Measurements from ENCODE around the gene MAK.
A peak's percentile ranks its signal among the peaks of the same experiment; 100 is the strongest.
"Not testable (repeated sequence)": the region's sequence is repeated elsewhere in the genome, so short reads cannot be mapped to it uniquely, and the experiment has no call there.

The MAK gene, protein sequence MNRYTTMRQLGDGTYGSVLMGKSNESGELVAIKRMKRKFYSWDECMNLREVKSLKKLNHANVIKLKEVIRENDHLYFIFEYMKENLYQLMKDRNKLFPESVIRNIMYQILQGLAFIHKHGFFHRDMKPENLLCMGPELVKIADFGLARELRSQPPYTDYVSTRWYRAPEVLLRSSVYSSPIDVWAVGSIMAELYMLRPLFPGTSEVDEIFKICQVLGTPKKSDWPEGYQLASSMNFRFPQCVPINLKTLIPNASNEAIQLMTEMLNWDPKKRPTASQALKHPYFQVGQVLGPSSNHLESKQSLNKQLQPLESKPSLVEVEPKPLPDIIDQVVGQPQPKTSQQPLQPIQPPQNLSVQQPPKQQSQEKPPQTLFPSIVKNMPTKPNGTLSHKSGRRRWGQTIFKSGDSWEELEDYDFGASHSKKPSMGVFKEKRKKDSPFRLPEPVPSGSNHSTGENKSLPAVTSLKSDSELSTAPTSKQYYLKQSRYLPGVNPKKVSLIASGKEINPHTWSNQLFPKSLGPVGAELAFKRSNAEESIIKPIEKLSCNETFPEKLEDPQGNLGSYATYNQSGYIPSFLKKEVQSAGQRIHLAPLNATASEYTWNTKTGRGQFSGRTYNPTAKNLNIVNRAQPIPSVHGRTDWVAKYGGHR

GRCh38 chr6:10837995-10838793 is at the start of gene MAK:
Gene MAK, minus strand, starts transcription at chr6:10838539. Its CDS starts 7,891 bp downstream, at chr6:10830648.
- DNase-seq, result peak; percentile 22 to 72

- DNase-seq, result no peak
Observed at GRCh38 chr6:10886691-10887502, 48.6 kb upstream of the MAK start, which contains the start of gene SYCP2L. Gene SYCP2L, plus strand, starts transcription at chr6:10887052. Its CDS starts 75 bp downstream, at chr6:10887127.

DNA sequence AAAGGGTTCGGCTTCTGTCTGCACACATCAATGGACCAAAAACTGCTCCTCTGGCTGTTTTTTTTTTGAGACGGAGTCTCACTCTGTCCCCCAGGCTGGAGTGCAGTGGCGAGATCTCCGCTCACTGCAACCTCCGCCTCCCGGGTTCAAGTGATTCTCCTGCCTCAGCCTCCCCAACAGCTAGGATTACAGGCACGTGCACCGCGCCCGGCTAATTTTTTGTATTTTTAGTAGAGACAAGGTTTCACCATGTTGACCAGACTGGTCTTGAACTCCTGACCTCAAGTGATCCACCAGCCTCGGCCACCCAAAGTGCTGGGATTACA is 48.0 kb upstream of the MAK start:
- not testable (repeated sequence) for DNase-seq

- DNase-seq, result no peak
Observed at GRCh38 chr6:10884245-10884972, 46.1 kb upstream of the MAK start.

GRCh38 chr6:10883312-10884244 is 45.2 kb upstream of the MAK start:
- DNase-seq, result no peak

DNA sequence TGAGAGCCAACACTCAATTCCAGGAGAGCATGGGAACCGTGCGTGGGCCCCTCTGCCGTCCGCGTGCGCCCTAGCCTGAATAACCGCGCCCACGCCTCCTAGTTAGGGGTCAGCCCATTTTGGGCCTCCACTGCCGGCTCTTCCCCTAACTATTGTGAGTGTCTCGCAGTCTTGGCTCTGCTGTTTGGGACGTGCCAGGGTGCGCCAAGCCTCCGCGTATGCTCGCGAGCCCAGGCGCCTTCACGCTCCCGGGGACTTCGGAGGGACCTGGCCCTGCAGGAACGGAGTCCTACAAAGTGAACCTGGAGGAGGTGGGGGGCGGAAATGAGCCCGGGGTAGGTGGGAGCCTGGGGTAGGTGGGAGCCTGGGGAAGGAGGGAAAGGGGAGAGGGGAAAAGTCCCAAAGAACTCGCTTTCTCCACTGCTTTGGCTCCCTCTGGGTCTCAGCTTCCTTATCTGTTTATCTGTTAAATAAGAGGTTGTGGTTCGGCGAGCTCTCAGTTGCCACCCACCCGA is 44.4 kb upstream of the MAK start:
- no peak for DNase-seq

DNA sequence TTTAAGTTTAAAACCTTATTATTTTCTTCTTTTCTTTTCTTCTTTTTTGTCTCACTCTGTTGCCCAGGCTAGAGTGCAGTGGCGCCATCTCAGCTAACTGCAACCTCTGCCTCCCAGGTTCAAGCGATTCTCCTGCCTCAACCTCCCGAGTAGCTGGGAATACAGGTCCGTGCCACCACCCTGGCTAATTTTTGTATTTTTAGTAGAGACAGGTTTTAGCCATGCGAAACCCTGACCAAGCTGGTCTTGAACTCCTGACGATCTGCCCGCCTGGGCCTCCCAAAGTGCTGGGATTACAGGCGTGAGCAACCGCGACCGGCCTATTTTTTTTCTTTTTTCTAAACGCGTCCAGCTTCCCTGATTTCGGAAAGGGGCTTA is 43.9 kb upstream of the MAK start:
- not testable (repeated sequence) for DNase-seq

- no peak for DNase-seq
Observed at GRCh38 chr6:10880366-10880765, 42.0 kb upstream of the MAK start.

DNA sequence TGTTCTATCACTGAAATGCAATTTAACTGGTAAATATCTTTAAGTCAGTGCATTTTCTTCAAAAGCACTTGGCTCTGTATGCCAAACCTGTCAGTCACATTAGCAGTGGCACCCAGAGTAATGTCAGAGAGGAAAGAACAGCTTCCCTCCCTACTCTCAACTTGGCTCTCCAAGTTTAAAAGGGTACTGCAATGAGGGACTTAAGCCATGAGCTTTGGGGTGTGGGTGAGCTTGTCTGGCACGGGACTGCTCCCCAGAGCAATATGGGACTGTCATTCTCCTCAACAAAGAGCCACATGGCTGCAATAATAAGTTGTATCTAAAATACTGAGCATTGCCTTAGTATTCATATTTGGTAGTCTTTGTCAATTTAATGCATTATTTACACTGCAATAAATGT is 39.5 kb upstream of the MAK start:
- no peak for DNase-seq

DNA sequence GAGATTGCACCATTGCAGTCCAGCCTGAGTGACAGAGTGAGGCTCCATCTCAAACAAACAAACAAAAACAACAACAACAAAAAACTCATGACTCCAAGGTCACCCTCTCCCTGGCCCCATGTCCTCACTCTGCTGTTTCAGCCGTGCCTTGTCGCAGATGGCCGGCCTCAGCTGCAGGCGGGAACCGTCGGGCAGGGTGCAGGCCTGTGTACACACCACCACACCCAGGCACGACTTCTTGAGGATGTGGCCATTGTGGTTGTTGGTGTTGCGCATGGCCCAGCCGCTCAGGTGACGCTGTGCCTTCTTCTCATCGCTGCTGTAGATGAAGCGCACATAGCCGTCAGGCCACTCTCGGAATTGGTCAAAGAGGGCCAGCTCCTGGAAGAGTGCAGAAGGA is 38.7 kb upstream of the MAK start:
- no peak for DNase-seq

DNA sequence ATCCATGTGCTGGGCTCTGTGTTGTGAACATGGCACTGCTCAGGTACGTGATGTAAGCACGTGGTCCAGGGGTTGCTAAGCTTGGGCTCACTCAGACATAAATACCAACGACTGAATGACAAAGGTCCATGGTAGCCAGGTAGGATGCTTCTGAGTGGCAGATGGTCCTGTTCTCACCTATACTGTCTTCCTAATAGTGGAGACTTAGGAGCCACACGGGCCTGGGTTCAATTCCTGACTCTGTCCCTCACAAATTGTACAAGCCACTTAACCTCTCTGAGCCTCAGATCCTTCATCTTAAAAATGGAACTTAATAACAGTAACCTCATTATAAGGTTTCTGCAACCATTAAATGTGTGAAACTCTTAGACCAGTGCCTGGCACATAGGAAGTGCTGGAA is 36.7 kb upstream of the MAK start:
- DNase-seq, result no peak

- no peak for DNase-seq
Observed at GRCh38 chr6:10874207-10874606, 35.9 kb upstream of the MAK start.

DNA sequence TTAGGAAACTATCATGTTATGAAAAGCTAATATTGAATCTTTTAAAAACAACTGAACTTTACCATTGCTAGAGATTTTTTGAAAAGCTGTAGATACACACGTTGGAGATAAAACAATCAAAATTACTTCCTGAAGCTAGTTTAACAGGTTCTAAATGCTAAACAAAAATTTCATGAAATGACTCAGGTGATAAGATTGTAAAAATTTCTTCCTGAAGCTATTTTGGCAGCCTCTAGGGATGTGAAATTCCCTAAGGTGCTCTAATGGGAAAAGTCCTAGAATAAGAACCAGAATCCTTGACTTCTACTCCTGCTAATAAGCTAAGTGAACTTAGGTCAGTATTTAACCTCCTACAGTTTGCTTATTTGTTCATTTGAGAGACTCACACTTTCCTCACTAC is 35.0 kb upstream of the MAK start:
- no peak for DNase-seq

GRCh38 chr6:10867952-10868351 is 29.6 kb upstream of the MAK start:
- DNase-seq, result no peak

DNA sequence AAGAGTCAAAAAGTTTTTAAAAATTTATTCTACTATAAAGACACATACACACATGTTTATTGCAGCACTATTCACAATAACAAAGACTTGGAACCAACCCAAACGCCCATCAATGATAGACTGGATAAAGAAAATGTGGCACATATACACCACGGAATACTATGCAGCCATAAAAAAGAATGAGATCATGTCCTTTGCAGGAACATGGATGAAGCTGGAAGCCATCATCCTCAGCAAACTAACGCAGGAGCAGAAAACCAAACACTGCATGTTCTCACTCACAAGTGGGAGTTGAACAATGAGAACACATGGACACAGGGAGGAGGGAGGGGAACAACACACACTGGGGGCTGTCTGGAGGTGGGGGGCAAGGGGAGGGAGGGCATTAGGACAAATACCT is 28.4 kb upstream of the MAK start:
- not testable (repeated sequence) for DNase-seq

- not testable (repeated sequence) for DNase-seq
Observed at GRCh38 chr6:10863031-10863430, 24.7 kb upstream of the MAK start.

DNA sequence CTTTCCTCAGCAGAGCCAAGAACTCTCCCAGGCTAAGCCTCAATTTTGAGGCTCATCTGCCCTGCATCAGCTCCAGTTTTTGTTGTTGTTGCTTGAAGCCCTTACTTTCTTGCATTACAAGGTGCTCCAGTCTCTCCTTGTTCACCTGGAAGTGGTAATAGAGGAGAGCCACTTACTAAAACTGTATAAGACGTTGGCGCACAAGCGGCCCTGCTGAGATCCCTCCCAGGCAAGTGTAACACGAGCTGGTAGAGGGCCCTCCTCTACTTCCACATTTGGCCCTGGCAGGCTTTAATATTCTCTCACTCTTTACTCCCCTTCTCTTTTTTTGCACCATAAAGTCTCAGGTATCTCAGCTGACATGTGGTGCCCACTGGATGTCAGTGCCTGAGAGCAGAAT is 24.0 kb upstream of the MAK start:
- no peak for DNase-seq

DNA sequence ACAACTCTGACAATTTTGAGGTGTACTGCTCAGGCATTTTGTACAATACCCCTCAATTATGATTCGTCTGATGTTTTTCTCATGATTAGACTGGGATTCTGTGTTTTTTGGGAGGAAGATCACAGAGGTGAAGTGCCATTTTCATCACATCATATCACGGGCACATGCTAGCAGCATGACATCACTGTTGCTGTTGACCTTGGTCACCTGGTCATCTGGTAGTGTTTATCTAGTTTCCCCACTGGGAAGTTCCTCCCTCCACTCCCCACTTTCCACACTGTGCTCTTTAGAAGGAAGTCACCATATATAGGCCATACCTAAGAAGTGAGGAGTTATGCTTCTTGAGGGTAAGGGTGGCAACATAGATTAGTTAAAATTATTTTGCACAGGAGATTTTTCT is 22.7 kb upstream of the MAK start:
- no peak for DNase-seq

- DNase-seq, result no peak
Observed at GRCh38 chr6:10857259-10857658, 18.9 kb upstream of the MAK start.

DNA sequence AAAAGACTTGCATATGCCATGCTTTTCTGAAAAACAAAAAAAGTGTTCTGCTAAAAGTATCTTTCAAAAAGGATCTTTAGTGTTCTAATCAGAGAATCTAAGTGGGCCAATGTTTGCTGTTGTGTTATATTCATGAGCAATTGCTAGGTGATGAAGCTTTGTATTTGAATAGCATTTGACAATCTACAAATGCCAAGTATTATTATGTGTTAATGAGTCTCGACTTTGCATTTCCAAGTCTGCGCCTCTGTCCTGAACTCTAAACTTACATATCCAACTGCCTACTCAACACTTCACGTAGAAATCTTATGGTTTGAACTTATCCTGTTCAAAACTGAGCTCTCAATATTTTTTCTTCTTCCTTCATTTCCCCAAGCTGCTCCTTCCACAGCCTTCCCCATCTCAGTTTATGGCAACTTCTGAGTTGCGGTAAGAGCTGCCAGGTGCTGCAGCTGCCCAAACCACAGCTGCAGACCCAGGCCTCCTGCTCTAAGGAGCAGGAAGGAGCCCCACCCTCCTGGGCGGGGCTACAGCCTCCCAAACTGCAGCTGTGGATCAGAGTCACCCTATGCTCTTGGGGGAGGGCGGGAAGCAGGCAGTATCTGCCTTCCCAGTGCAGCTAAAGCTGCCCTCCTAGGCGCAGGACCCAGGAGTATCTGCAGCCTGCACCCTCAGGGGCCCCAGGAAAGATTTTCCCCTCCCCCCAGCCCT is 16.7 kb upstream of the MAK start:
- no peak for DNase-seq

All from bone marrow (tissue), 2 donors.